ENCODE results near the gene RASAL2.

- no peak for TF ChIP-seq POLR2AphosphoS5 (IDR thresholded peaks at IDR 0.05; ENCODE audit: low read depth, low read length)
- TF ChIP-seq POLR2A (IDR thresholded peaks at IDR 0.05; ENCODE audit: low read depth, low read length) = no peak
Measured at GRCh38 chr1:178126741-178127185, 32.9 kb downstream of the RASAL2 start.

Data from GM12892 (cell line).